HTERT RPE-1 (cell line): ENCODE measurements around the gene SBK3.
"Not testable (repeated sequence)": the region's sequence is repeated elsewhere in the genome, so short reads cannot be mapped to it uniquely, and the experiment has no call there.

Experiments
- in situ Hi-C: fragments of 300-500 bp; cut with MboI; formaldehyde crosslinking; loops from 4 replicates; pipeline ENCODE4 v1.14.3; 2020; ENCODE audit warnings: low sequenced_read_pairs

SBK3 gene, protein sequence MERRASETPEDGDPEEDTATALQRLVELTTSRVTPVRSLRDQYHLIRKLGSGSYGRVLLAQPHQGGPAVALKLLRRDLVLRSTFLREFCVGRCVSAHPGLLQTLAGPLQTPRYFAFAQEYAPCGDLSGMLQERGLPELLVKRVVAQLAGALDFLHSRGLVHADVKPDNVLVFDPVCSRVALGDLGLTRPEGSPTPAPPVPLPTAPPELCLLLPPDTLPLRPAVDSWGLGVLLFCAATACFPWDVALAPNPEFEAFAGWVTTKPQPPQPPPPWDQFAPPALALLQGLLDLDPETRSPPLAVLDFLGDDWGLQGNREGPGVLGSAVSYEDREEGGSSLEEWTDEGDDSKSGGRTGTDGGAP

DNA sequence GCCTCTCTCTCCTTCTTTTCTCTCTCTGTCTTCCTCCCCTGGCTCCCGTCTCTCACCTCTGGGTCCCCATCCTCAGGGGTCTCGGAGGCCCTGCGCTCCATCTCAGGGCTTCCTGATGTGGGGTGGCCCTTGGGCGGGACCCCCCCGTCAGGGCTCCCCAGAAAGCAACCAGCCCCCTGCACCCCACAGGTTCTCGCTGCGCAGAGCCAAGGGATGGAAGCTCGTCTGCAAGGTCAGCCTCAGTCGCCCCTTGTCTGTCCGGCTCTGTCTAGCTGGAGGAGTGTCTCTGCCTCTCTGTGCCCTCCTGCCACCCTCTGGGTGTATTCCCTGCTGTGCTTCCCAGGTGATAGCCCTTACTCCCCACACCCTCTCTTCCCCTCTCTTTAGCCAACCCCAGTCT, at the start of gene SBK3:
TSS of gene SBK3 (minus strand) at position 101 of the 400 bp plus-strand sequence. CDS start at position 101, 0 bp downstream.
- in situ Hi-C loops, result no loop called here

DNA sequence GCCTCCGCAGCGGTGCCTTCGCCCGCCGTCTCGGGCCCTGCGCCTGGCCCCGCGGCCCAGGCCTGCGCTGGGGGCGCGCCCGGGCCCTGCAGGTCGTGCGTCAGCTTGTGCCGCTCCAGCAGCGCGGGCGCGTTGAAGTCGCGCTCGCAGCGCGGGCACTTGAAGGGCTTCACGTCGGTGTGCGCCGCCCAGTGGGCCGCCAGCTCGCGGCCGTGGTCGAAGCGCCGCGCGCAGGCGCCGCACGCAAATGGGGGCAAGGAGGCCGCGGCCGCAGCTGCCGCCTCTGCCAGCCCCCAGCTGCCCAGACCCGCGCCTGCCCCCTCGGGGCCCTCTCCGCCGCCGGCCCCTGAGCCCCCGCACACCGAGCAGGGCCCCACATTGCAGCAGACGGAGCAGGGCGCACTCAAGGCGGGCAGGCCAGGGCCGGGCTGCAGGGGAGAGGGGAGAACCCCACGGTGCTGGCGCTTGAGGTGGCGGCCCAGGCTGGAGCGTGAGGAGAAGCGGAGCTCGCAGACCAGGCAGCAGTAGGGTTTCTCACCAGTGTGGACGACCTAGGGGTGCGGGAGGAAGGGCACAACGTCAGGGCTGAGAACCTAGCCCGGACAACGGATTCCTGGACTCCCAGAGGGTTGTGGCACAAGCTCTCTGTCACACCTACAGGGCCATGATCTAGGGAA, 47.9 kb upstream of the SBK3 start:
- in situ Hi-C loops, result no loop called here

DNA sequence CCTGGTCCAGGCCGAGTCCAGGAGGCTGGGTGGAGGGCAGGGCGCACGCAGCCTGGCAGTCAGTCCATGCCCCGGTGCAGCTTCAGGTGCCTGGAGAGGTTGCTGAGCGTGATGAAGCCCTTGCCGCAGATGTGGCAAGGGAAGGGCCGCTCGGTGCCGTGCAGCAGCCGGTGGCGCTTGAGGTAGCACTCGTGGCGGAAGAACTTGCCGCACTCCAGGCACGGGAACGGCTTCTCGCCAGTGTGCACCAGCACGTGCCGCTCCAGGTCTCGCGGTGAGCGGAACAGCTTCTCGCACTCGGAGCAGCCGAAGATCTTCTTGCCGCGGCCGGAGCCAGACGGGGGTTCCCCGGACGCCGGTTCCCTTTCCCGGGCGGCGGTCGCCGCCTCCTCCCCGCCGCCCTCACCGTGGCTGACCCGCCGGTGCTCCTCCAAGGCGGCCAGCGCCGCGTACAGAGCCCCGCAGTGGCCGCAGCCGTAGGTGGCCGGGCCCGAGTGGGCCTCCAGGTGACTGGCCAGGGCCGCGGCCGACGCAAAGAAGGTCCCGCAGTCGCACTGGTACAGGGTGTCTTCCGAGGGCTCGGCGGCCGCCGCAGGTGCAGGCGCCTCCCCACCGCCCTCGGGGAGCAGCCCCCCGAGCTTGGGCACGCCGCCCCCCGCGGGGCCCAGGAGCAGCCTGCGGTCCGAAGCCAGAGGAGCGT, 47.2 kb upstream of the SBK3 start:
- in situ Hi-C loops, result no loop called here

DNA sequence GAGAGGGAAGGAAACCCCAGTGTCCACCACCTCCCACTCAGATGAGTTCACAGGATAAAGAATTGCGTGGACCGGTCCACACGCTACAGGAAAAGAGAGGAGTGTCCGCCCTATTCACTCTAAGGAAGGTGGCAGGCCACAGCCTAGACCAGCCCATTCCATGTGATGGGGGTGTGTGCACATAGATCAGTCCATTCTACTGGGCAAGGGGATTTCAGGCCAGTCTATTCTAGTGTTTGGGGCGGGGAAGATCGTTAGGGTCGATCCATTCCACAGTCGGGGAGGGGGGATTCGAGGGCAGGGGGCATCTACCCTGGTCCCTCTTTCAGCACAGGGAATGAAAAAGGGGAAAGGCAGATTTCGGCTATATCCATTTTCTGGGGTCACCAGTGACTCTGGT, 46.2 kb upstream of the SBK3 start:
- in situ Hi-C loops, result no loop called here

DNA sequence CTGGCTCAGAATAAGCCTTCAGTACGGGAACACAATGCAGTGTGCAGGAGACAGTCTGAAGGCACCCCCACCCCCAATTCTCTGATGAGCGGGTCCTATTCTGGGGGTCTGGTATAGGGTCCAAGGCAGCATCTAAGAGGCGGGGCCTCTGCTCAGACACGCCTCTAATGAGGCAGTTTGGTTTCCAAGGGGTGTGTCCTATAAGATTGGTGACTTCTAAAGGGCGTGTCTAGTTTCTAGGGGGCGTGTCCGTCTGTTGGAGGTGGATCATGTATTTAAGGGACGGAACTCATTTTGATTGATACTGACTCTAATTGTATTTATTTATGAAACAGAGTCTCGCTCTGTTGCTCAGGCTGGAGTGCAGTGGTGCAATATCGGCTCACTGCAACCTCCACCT, 45.3 kb upstream of the SBK3 start:
- in situ Hi-C loops, result no loop called here

DNA sequence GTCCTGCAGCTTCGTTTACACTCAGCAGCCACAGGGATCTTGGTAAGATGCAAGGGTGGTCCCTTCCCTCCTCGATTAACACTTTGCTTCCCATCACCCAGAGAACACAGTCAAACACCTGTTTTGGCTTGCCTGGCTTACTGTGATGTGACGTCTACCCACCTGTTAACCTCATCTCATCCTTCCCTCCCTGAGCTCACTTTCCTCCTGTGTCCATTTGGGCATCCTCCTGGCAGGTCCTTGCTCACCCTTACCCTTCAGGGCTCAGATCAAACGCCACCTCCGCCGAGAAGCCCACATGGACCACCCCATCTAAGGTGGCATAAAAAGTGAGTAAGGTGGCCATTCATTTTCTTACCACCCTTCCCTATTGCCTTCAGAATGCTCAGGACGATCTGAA, 44.8 kb upstream of the SBK3 start:
- in situ Hi-C loops, result no loop called here

DNA sequence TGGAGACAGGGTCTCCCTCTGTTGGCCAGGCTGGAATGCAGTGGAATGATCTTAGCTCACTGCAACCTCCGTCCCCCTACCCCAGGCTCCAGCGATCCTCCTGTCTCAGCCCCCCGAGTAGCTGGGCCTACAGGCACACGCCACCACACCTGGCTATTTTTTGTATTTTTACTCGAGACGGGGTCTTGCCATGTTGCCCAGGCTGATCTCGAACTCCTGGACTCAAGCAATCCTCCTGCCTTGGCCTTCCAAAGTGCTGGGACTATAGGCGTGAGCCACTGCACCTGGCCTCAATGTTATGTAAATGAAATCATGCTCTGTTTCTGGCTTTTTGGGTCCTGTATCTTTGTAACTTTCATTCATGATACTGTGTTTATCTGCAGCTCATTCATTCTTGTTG, 43.4 kb upstream of the SBK3 start:
- in situ Hi-C loops, result no loop called here

DNA sequence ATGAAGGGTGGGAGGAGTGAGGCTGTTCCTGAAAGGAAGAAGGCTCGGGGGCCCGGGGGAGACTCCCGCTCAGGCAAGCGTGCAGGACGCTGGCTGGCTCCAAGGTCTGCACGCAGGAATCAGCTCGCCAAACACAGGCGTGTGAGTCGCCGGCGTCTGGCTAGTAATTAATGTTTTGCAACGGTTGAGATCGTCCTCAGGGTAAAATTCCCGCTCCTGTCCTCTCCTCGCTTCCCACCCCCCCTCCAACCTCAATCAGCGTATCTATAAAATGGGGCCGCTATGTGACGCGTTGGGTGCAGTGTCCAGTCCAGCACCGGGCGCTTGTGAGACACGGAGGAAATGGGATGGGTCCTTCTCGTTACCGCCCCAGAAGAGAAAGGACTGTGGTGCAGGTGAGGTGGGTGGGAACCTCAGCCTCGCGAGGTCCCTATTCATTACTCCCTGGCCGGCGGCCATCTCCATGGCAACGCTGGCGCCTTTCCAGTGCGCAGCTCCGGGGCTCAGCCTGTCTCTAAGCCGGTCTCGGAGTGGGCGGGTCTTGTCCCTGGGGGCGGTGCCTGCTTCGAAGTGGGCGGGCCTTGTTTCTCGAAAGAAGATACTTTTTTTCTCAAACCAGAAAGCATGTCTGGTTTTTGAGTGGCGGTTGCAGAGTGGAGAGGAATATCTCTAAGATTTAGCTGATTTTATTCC, 41.8 kb upstream of the SBK3 start:
- in situ Hi-C loops, result no loop called here

DNA sequence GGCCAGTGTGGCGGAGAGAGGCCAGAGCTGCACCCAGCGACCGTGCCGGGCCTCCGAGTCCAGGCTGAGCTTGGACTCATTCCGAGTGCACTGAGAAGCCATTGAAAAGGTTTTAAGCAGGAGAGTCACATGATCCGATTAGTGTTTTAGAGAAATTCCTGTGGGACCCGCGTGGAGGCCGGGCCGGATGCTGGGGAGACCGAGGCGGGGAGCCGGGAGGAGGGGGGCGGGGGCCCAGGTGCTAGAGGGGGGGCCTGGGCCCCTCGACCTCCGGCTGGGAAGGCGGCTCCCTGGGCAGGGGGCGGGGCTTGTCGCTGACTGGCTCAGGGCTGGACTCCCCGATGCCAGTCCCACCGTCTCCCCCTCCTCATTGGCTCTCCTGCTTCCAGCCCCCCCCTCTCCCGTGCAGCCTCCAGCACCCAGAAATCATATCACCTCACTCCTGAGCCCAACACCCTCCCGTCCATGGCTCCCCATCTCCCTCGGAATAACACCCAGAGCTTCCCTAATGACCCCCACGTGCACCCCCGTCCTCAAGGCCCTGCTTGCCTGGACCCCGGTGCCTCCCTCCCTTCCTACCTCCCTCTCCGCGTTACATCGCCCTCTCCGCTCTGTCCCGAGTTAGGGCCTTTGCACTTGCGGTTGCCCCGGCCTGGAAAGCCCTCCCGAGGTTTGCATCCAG, 40.5 kb upstream of the SBK3 start:
- in situ Hi-C loops, result no loop called here

DNA sequence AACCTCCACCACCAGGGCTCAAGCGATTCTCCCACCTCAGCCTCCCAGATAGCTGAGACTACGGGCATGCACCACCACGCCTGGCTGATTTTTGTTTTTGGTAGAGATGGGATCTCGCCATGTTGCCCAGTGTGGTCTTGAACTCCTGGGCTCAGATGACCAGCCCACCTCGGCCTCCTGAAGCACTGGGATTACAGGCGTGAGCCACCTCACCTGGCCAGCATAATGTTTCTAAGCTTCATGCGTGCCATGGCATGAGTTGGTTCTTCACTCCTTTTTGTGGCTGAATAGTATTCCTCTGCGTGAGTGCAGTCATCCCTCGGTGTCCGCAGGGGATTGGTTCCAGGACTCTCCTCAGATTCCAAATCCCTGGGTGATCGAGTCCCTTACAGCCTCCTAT, 39.5 kb upstream of the SBK3 start:
- in situ Hi-C loops, result no loop called here

DNA sequence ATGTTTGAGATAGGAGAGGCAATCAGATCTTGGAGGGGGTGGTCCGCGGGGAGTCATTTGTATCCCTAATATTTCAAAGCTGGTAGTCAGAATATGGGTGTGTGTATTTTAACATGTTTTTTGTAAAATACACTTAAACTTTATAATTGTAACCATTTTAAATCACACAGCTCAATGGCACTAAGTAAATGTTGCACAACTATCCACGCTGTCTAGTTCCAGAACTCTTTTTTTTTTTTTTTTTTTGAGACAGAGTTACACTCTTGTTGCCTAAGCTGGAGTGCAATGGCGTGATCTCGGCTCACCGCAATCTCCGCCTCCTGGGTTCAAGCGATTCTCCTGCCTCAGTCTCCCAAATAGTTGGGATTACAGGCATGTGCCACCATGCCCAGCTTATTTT, 38.6 kb upstream of the SBK3 start:
- in situ Hi-C loops, result not testable (repeated sequence)

DNA sequence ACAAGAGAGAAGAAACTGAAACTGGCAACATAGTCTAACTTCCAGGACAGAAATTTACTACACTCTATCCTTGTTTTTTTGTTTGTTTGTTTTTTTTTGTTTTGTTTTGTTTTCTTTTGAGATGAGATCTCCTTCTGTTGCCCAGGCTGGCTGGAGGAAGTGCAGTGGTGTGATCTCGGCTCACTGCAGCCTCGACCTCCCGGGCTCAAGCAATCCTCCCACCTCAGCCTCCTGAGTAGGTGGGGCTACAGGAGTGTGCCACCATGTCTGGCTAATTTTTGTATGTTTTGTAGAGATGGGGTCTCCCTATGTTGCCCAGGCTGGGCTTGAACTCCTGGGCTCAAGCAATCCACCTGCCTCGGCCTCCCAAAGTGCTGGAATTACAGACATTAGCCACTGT, 36.9 kb upstream of the SBK3 start:
- in situ Hi-C loops, result not testable (repeated sequence)

DNA sequence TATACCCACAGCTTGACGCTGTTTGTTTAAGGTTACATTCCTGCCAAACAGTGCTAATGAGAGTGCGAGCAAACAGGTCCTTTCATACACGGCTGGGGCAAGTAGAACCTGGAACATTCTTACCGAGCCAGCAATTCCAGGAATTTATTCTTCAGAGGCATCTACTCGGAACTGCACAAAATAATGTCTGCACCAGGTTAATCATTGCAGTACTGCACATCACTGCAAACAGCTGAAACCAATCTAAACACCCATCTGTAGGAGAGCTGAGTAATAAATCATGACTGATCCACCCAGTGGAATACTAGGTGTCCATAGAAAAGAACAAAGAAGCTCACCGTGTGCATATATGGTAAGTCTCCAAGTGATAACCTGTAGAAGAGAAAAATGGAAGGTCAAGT, 36.5 kb upstream of the SBK3 start:
- in situ Hi-C loops, result no loop called here

DNA sequence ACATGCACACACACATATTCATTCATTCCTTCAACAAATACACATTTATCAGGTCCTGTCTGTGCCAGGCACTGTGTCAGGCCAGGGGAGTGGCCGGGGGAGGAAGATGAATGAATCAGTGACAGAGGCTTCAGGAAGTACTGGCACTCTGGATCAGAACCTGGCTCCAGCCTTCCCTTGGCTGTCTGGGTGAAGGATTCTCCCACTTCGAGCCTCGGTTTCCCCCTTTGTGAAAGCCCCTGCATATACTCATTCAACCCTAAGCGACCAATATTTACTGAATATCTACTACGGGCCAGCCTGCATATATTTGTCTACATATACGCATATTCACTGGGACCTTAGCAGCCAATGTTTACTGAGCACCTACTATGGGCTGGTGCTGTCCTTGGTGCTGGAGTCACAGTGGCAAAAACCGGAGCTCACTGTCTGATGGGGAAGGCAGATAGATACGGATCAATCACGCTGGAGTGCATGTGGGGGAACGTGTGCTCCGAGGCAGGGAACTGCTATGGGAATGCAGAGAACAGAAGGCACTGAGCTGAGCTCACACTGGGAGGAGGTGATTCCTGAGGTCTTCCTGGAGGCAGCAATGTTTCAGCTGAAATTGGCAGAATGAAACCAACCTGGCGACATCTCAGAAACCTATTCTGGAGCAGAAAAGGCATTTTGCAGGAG, 35.9 kb upstream of the SBK3 start:
- in situ Hi-C loops, result no loop called here

DNA sequence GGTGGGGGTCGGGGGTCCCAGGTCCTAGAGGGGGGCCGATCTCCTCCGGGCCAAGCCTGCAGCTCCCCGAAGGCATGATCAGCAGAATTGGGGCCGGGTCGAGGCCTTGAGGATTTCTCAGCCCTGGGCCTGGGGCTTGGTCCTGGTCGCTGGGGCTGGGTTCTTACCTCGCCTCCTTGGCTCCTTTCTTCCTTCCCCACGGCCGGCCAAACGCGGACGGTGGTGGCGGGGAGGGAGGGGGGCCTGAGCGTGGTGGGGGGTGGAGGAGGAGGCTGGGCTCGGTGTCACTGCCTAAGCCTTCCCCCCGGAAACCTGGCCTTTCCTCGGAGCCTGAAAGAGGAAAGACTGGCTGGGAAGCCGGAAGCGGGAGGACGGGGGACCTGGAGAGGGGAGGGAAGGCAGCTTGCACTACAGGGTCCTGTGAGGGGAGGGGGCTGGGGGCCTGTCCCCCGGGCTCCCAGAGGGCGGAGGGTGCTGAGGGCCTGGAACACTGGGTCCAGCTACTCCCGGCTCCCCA, 35.3 kb upstream of the SBK3 start, which contains the start of gene ZNF579:
TSS of gene ZNF579 (minus strand) at position 221 of the 517 bp plus-strand sequence. CDS start 1,209 bp downstream, outside the sequence.
- in situ Hi-C loops, result no loop called here

DNA sequence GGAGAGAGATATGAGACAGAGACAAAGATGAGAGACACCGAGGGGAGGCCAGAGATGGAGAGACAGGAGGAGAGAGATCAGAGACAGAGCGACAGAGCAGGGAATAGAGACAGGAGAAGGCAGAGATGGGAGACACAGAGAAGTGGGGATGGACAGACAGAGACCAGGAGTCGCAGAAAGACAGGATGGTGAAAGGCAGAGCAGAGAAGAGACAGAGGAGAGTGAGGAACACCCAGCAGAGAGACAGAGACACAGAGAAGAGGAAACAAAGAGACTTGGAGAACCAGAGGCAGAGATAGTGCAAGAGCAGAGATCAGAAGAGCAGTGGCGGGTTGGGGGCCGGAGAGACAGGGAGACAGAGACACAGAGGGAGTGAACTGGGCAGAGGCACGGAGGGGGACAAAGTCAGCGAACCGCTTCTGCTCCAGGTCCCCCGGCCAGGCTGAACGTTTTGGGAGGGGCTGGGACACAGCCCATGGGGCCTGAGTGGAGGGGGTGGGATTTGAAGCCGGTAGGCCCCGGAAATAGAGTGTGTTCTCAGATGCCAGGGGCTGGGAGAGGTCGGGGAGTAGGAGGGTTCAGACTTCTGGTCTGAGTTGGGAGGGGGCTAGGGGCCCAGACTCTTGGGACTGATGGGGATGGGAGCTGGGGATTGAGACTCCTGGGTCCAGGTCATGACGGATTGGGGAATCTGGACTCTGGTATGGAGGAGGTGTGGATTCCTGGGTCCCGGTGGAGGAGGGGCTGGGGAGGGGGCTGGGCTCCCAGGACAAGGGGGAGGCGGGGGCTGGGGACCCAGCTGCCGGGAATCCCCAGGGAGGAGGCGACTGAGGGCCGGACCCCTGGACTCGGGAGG, 34.7 kb upstream of the SBK3 start:
- in situ Hi-C loops, result no loop called here

DNA sequence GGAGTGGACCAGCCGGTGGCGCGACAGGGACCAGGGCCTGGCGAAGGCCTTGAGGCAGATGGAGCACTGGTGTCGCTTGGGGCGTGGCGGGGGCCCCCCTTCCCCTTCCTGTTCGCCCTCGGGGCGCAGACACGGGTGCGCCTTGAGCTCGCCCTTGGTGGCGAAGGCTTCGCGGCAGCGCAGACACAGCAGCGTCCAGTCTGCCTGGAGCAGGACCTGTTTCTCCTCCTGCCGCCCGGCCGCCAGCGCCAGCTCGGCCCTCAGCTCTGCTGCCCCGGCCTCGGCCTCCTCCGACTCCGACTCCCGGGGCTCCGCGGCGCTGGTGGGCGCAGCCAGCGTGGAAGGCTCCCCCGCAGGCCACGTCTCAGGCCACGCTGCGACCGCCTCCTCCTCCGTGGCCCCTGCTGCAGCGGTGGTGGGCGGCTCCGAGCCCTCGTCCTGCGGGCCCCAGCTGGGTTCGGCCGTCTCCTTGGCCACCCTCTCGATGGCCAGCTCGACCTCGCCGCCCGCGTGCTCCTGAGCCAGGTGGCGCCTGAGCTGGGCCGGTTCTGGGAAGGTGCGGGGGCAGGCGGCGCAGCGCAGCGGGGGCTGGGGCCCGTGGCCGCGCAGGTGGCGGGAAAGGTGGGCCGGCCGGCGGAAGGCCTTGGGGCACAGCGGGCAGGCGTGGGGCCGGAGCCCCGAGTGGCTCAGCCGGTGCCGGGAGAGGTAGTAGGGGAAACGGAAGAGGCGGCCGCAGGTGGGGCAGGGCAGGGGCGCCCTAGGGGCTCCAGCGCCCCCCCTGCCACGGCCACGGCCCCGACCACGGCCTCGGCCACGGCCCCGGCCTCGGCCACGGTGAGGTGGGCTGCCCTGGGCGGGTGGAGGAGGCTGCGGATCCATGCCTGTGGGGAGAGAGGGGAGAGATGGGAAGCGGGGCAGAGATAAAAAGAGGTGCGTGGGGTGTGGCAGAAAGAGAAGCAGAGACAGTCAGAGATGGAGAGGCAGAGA, 33.7 kb upstream of the SBK3 start:
- in situ Hi-C loops, result no loop called here
